NCI-H2227 (cell line): Measurements from ENCODE around the gene ERLIN1.
"Not testable (repeated sequence)": the region's sequence is repeated elsewhere in the genome, so short reads cannot be mapped to it uniquely, and the experiment has no call there.

Experiments
- DNase-seq: peaks from one replicate; lab custom pipeline; 2025; ENCODE audit not compliant: unreplicated experiment; lab: John Stamatoyannopoulos, UW

The ERLIN1 gene

GRCh38 chr10:100138921-100139496 is 46.8 kb downstream of the ERLIN1 start:
- DNase-seq: no peak

GRCh38 chr10:100135486-100135885 is 50.3 kb downstream of the ERLIN1 start:
- DNase-seq: no peak

GRCh38 chr10:100133801-100134200 is 52.0 kb downstream of the ERLIN1 start:
- no peak for DNase-seq

- no peak for DNase-seq
Measured at GRCh38 chr10:100132427-100132826, 53.4 kb downstream of the ERLIN1 start.

- no peak for DNase-seq
Measured at GRCh38 chr10:100131571-100131970, 54.3 kb downstream of the ERLIN1 start.

GRCh38 chr10:100130831-100131230 is 55.0 kb downstream of the ERLIN1 start:
- DNase-seq: no peak

- DNase-seq: no peak
Measured at GRCh38 chr10:100129424-100129823, 56.4 kb downstream of the ERLIN1 start.

GRCh38 chr10:100128951-100129350 is 56.9 kb downstream of the ERLIN1 start:
- no peak for DNase-seq

GRCh38 chr10:100125335-100125734 is 60.5 kb downstream of the ERLIN1 start:
- DNase-seq: not testable (repeated sequence)

GRCh38 chr10:100124097-100124496 is 61.7 kb downstream of the ERLIN1 start:
- DNase-seq: no peak

GRCh38 chr10:100122780-100123179 is 63.0 kb downstream of the ERLIN1 start:
- no peak for DNase-seq

GRCh38 chr10:100120550-100120949 is 65.3 kb downstream of the ERLIN1 start:
- DNase-seq: no peak

- DNase-seq: no peak
Measured at GRCh38 chr10:100119726-100120125, 66.1 kb downstream of the ERLIN1 start.

- no peak for DNase-seq
Measured at GRCh38 chr10:100114976-100115770, 70.7 kb downstream of the ERLIN1 start.

GRCh38 chr10:100114460-100114859 is 71.4 kb downstream of the ERLIN1 start:
- no peak for DNase-seq

GRCh38 chr10:100109670-100110069 is 76.2 kb downstream of the ERLIN1 start:
- DNase-seq: peak; percentile 4

- DNase-seq: no peak
Measured at GRCh38 chr10:100106865-100107264, 79.0 kb downstream of the ERLIN1 start.

GRCh38 chr10:100104300-100104699 is 81.5 kb downstream of the ERLIN1 start:
- DNase-seq: no peak

GRCh38 chr10:100103581-100103980 is 82.2 kb downstream of the ERLIN1 start:
- DNase-seq: no peak

GRCh38 chr10:100101192-100102076 is 84.4 kb downstream of the ERLIN1 start:
- DNase-seq: no peak

GRCh38 chr10:100100651-100101184 is 85.1 kb downstream of the ERLIN1 start:
- no peak for DNase-seq
